Body of pancreas (tissue), 4 donors: ENCODE data around the gene LMX1B.

Experiments used
- CTCF ChIP-seq, 7 experiments: fragments of 450-650 bp in 4 of 7; fragments of 200-600 bp in 3 of 7; sonication (generic) in 3 of 7; IDR thresholded peaks; one replicate each; pipeline ENCODE4 v1.5.1; 2016 to 2019; ENCODE audit warnings: antibody characterized with exemption in 7 of 7
- POLR2A ChIP-seq, 3 donors: fragments of 450-650 bp; IDR thresholded peaks; one replicate each; pipeline ENCODE4 v1.6.1; 2016; ENCODE audit warnings: antibody characterized with exemption in 3 of 3, mild to moderate bottlenecking in 2 of 3

- TF ChIP-seq CTCF (IDR thresholded peaks at IDR 0.05) (no peak), POLR2A (IDR thresholded peaks at IDR 0.05) (no peak)
These were observed 4.5 kb downstream of the LMX1B start for GRCh38 chr9:126618190-126618584.
